Lower leg skin (tissue), 4 donors: Measurements from ENCODE around the gene HAND1. TPM values are rescaled to one million over a fixed set of nuclear protein-coding genes. Genes with fewer than 3 reads are reported as not detected.

ENCODE experiments used
- DNase-seq, 2 donors: peaks; one replicate each; pipeline ENCODE4 v3.0.0-alpha.2; 2019; ENCODE audit warnings: low spot score in 2 of 2
- H3K4me3 ChIP-seq: fragments of 200-600 bp; sonication (generic); 2 replicates; pipeline ENCODE4 v1.5.1; 2017; ENCODE audit warnings: mild to moderate bottlenecking, low read depth; ENCODE audit not compliant: poor library complexity, severe bottlenecking
- POLR2A ChIP-seq, 2 donors: fragments of 450-650 bp; IDR thresholded peaks; one replicate each; pipeline ENCODE4 v1.6.1; 2016 to 2017; ENCODE audit warnings: antibody characterized with exemption in 2 of 2, mild to moderate bottlenecking in 1 of 2, moderate library complexity in 1 of 2
- WGBS, 2 donors: methylation state at CpG; one replicate each; pipeline ENCODE4 v1.1.5; 2018; 5-methylcytosine and 5-hydroxymethylcytosine counted together
- intact Hi-C: fragments of 100-400 bp; cut with DNase I; formaldehyde crosslinking; loops from one replicate; pipeline ENCODE4 v1.15.0; 2023; ENCODE audit warnings: low total_unique reads
- total RNA-seq, 4 donors: library from RNA; depleted of rRNA; stranded (reverse); fragments of >200 nt; gene quantifications; one replicate each; pipeline ENCODE4 v1.1.0, GENCODE V29; 2016
- TF ChIP-seq, protein P1 (sequence below), 3 donors: fragments of 450-650 bp; IDR thresholded peaks; one replicate each; pipeline ENCODE4 v1.5.1; 2016; ENCODE audit warnings: antibody characterized with exemption in 3 of 3, mild to moderate bottlenecking in 3 of 3, moderate library complexity in 2 of 3

Gene HAND1
- total RNA-seq, 4 donors from 2014 or later: not detected

GRCh38 chr5:154456540-154456939, 21.5 kb downstream of the HAND1 start:
- DNase-seq: no peak
- TF ChIP-seq POLR2A (IDR thresholded peaks at IDR 0.05): no peak
- TF ChIP-seq, protein P1, sequence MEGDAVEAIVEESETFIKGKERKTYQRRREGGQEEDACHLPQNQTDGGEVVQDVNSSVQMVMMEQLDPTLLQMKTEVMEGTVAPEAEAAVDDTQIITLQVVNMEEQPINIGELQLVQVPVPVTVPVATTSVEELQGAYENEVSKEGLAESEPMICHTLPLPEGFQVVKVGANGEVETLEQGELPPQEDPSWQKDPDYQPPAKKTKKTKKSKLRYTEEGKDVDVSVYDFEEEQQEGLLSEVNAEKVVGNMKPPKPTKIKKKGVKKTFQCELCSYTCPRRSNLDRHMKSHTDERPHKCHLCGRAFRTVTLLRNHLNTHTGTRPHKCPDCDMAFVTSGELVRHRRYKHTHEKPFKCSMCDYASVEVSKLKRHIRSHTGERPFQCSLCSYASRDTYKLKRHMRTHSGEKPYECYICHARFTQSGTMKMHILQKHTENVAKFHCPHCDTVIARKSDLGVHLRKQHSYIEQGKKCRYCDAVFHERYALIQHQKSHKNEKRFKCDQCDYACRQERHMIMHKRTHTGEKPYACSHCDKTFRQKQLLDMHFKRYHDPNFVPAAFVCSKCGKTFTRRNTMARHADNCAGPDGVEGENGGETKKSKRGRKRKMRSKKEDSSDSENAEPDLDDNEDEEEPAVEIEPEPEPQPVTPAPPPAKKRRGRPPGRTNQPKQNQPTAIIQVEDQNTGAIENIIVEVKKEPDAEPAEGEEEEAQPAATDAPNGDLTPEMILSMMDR (IDR thresholded peaks at IDR 0.05): no peak
- intact Hi-C loops: no loop called here
- 82 to 88% methylated on average over 3 of the region's 3 CpGs for whole genome bisulfite sequencing, 2 donors
- H3K4me3 ChIP-seq: no peak overlapping the region

DNA sequence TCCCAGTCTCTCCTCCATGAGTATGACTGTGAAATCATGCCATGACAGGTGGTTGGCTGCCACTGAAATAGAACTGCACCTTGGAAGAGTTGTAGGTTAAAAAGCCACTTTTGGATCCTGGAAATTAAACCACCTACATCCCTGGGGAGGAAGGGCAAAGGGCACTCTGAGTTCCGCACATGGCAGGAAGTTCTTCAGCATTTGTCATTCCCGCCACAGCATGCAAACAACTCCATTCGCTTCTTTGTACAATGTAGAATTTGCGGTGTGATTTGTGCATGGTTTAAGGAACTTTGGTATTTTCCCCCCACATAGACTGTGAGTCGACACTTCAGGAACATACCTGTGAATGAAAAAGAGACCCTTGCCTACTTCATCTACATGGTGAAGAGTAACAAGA, 22.4 kb downstream of the HAND1 start:
- H3K4me3 ChIP-seq: no peak overlapping the region
- WGBS, 2 donors: 88 to 93% methylated on average over 5 of the region's 5 CpGs
- TF ChIP-seq, protein P1 (IDR thresholded peaks at IDR 0.05): no peak
- TF ChIP-seq POLR2A (IDR thresholded peaks at IDR 0.05): no peak
- no peak for DNase-seq
- intact Hi-C loops: no loop called here

GRCh38 chr5:154451957-154452356, 26.1 kb downstream of the HAND1 start:
- intact Hi-C loops: no loop called here
- TF ChIP-seq POLR2A (IDR thresholded peaks at IDR 0.05): no peak
- TF ChIP-seq, protein P1 (IDR thresholded peaks at IDR 0.05): no peak
- H3K4me3 ChIP-seq: no peak overlapping the region
- no peak for DNase-seq
- WGBS, 2 donors: 82 to 89% methylated on average over 8 of the region's 8 CpGs

- no peak for TF ChIP-seq POLR2A (IDR thresholded peaks at IDR 0.05)
- TF ChIP-seq, protein P1 (IDR thresholded peaks at IDR 0.05): no peak
- no peak for DNase-seq
- no peak overlapping the region for H3K4me3 ChIP-seq
- 82 to 86% methylated on average over 2 of the region's 2 CpGs for WGBS, 2 donors
- intact Hi-C loops: no loop called here
Measured at GRCh38 chr5:154449786-154450185, 28.2 kb downstream of the HAND1 start.

DNA sequence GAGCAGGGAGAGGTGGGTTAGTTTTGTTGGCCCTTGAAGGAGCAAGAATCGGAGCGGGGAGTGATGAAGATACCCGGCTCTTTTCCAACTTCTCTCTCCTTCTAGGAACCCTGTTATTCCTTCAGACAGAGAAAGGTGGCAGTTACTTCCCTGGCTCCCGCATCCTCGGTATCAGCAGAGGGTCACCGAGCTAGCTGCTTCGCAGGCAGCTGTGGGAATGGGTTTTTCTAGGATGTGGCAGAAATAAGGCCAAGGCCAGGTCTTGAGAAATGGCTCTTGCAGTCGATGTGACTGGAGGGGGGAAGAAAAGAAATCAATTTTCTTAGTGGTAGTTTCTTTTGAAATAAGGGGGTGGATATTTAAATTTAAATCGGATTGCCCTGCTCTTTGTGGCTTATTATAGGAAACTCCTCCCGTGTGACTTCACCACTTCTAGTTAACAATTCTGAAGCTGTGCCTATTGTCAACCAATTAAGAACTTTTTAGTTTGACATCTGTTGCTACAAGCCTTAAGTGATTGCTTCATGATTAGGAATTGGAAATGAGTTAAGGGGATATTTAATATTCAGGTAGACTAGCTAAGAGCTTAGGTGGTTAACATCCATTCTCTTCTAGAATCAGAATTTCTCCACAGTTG, 30.8 kb downstream of the HAND1 start:
- DNase-seq: no peak
- intact Hi-C loops: no loop called here
- TF ChIP-seq, protein P1 (IDR thresholded peaks at IDR 0.05): no peak
- no peak for TF ChIP-seq POLR2A (IDR thresholded peaks at IDR 0.05)
- no peak overlapping the region for H3K4me3 ChIP-seq
- 2% methylated on average over 10 of the region's 10 CpGs for WGBS, 2 donors
